Endothelial cell (in vitro differentiated cells): Measurements from ENCODE around the gene SLC39A7. TPM values are rescaled to one million over a fixed set of nuclear protein-coding genes. Genes with fewer than 3 reads are reported as not detected.

Experiments
- DNase-seq: peaks from one replicate; pipeline ENCODE4 v3.0.0; 2021; ENCODE audit warnings: low spot score
- H3K27ac Mint-ChIP-seq: one replicate; pipeline ENCODE4 v1.8.0; 2021; ENCODE audit warnings: mixed read lengths, inconsistent platforms; ENCODE audit not compliant: unreplicated experiment
- H3K27me3 Mint-ChIP-seq: one replicate; pipeline ENCODE4 v1.8.0; 2021; ENCODE audit warnings: mild to moderate bottlenecking, moderate library complexity, mixed read lengths, inconsistent platforms; ENCODE audit not compliant: unreplicated experiment
- H3K36me3 Mint-ChIP-seq: one replicate; pipeline ENCODE4 v1.8.0; 2021; ENCODE audit warnings: mild to moderate bottlenecking, low read depth, mixed read lengths, inconsistent platforms; ENCODE audit not compliant: unreplicated experiment
- H3K4me1 Mint-ChIP-seq: one replicate; pipeline ENCODE4 v1.8.0; 2021; ENCODE audit warnings: mild to moderate bottlenecking, mixed read lengths, inconsistent platforms; ENCODE audit not compliant: unreplicated experiment
- H3K4me3 Mint-ChIP-seq: one replicate; pipeline ENCODE4 v1.8.0; 2021; ENCODE audit warnings: mild to moderate bottlenecking, mixed read lengths, inconsistent platforms; ENCODE audit not compliant: unreplicated experiment
- H3K9me3 Mint-ChIP-seq: one replicate; pipeline ENCODE4 v1.8.0; 2021; ENCODE audit warnings: mixed read lengths, inconsistent platforms; ENCODE audit not compliant: unreplicated experiment
- total RNA-seq: library from RNA; stranded (reverse); fragmentation: NEBNext Ultra II Directional; extraction: Animal tissue kit (Norgen Biotek cat#: 25700); gene quantifications from one replicate; pipeline ENCODE4 v1.2.1, GENCODE V29; 2021; ENCODE audit not compliant: unreplicated experiment
- TF ChIP-seq, protein P1 (sequence below): fragments of 200-600 bp; sonication (generic); IDR thresholded peaks from one replicate; pipeline ENCODE4 v1.5.0; 2021; ENCODE audit warnings: antibody characterized with exemption; ENCODE audit not compliant: unreplicated experiment

SLC39A7 gene
- total RNA-seq, 1 donor from 2014 or later: 108 TPM

DNA sequence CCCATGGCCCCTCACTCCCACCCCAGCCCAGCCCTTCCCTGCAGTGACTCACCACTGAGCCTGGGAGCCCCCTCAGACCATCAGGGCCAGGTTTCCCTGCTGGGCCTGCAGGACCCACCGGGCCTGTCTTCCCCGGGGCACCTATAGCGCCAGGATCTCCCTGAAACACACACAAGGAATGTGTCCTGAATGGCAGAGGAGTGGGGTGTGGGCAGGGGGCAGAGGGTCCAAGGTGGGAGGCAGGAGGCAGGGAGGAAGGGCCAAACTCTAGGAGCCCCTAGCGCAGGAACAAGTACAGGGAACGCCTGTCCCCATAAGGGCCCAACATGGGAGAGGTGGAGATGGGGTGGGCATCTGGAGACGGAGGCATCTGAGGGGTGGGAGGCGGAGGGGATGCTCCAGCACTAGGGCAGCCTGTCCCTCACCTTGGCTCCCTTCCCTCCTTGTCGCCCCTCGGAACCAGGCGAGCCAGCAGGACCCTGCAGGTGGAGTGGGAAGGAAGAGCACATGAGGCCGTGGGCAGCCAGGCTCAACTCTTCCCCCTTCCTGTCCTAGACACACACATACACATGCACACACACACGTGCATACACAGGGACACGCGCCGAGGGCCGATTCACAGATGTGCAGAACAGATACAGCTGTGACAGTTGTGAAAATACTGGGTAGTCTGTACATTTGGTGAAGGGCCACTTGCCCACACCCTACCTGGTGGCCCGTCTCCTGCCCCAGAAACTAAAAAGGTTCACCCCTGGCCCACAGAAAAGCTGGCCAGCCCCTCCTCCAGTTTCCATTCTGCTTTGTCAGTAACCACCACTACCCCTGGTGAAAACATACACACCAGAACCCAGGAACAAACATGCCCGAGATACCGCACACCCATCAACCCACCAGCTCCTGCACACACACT, 33.0 kb upstream of the SLC39A7 start:
- Mint-ChIP-seq H3K27me3 (peaks cover 9% of the 10 kb centered on the region), H3K4me1 (peaks cover under 1% of the 10 kb centered on the region), H3K27ac (no peak overlapping the region), H3K9me3 (no peaks in the 10 kb centered on the region), H3K4me3 (peak overlapping the region; percentile 47), H3K36me3 (peaks cover 8% of the 10 kb centered on the region)
- TF ChIP-seq, protein P1, sequence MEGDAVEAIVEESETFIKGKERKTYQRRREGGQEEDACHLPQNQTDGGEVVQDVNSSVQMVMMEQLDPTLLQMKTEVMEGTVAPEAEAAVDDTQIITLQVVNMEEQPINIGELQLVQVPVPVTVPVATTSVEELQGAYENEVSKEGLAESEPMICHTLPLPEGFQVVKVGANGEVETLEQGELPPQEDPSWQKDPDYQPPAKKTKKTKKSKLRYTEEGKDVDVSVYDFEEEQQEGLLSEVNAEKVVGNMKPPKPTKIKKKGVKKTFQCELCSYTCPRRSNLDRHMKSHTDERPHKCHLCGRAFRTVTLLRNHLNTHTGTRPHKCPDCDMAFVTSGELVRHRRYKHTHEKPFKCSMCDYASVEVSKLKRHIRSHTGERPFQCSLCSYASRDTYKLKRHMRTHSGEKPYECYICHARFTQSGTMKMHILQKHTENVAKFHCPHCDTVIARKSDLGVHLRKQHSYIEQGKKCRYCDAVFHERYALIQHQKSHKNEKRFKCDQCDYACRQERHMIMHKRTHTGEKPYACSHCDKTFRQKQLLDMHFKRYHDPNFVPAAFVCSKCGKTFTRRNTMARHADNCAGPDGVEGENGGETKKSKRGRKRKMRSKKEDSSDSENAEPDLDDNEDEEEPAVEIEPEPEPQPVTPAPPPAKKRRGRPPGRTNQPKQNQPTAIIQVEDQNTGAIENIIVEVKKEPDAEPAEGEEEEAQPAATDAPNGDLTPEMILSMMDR: no peak
- DNase-seq: no peak

DNA sequence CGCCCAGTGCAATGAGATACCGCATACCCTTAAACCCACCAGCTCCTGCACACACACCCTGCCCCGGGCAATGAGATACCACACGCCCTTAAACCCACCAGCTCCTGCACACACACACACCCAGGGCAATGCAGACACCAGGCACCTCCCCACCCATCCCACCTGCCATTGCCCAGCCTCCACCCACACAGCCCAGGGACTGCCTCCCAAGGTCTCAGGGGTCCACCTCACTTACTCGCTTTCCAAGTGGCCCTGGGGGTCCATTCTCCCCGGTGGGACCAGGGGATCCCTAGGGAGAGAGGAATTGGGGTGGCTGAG, 32.4 kb upstream of the SLC39A7 start:
- Mint-ChIP-seq H3K4me1 (no peaks in the 10 kb centered on the region), H3K4me3 (peak overlapping the region; percentile 47), H3K36me3 (peaks cover 8% of the 10 kb centered on the region), H3K27me3 (peaks cover 9% of the 10 kb centered on the region), H3K27ac (no peak overlapping the region), H3K9me3 (no peaks in the 10 kb centered on the region)
- TF ChIP-seq, protein P1: no peak
- DNase-seq: no peak

DNA sequence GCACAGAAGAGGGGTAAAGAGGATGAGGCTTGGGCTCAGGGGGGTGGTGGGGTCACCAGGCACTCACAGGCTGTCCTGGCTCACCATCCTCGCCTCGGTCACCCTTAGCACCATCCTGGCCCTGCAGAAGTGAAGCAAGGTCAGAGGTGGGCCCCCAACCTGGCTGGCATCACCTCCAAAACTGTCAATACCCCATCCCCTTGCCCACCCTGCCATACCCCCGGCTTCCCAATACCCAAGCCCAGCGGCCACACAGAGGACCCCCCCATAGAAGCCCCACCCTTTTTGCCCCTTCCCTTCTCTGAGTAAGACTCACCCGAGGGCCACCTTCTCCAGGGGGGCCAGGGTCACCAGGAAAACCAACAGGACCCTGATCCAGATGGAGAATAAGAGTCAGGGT, 32.0 kb upstream of the SLC39A7 start:
- Mint-ChIP-seq H3K27ac (no peak overlapping the region), H3K4me3 (no peak overlapping the region), H3K27me3 (peaks cover 9% of the 10 kb centered on the region), H3K9me3 (no peaks in the 10 kb centered on the region), H3K4me1 (no peaks in the 10 kb centered on the region), H3K36me3 (peaks cover 8% of the 10 kb centered on the region)
- TF ChIP-seq, protein P1: no peak
- DNase-seq: no peak

DNA sequence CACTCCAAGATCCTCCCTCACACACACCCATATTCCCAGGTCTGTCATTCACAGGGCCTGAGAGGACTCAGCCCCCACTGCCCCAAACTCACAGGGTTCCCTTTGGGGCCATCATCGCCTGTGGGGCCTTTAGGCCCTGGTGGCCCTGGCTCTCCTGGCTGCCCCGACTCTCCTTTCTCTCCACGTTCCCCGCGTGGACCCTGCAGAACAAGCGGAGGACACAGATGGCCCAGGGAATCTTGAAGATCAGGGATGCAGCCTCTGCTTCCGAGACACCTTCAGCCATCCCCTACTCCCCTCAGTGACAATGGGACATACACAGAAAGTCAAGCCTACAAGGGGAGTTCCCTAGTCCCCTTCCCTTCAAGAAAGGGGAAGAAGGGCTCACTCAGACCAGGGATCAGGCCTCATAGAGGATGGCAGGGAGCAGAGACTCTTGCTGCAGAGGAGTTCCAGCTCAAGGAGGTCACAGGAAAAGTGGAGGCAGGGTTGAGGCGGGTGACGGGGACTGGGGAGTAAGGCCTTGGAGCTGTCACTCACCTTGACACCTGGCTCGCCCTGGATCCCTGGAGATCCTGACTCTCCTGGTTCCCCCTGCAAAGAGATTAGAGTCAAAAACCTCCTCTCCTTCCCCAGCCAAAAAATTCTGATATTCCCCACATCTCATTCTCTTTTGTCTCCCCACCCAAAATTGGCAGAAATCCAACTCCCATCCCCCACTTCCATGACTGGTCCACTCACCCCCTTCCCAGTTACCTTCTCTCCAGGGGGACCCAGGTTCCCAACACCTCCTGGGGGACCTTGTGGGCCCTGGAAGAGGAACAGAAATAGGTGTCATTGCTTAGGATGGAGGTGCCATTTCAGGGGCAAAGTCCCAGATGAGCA, 31.1 kb upstream of the SLC39A7 start:
- H3K36me3 Mint-ChIP-seq: peaks cover 8% of the 10 kb centered on the region
- no peak overlapping the region for H3K4me3 Mint-ChIP-seq
- no peaks in the 10 kb centered on the region for H3K4me1 Mint-ChIP-seq
- peaks cover 9% of the 10 kb centered on the region for H3K27me3 Mint-ChIP-seq
- no peaks in the 10 kb centered on the region for H3K9me3 Mint-ChIP-seq
- TF ChIP-seq, protein P1: no peak
- no peak for DNase-seq
- no peak overlapping the region for H3K27ac Mint-ChIP-seq
